Chondrocyte (in vitro differentiated cells): Measurements from ENCODE around the gene C1QTNF7. TPM values are rescaled to one million over a fixed set of nuclear protein-coding genes. Genes with fewer than 3 reads are reported as not detected.
A peak's percentile ranks its signal among the peaks of the same experiment; 100 is the strongest.

ENCODE experiments used
- DNase-seq: peaks from one replicate; pipeline ENCODE4 v3.0.0; 2021; ENCODE audit warnings: mixed read lengths, low spot score
- H3K27ac Mint-ChIP-seq: one replicate; pipeline ENCODE4 v1.8.0; 2021; ENCODE audit warnings: mild to moderate bottlenecking, moderate library complexity, mixed read lengths; ENCODE audit not compliant: unreplicated experiment
- H3K27me3 Mint-ChIP-seq: 2 replicates; pipeline ENCODE4 v1.8.0; 2021; ENCODE audit warnings: low read depth, mixed read lengths
- H3K36me3 Mint-ChIP-seq: 2 replicates; pipeline ENCODE4 v1.8.0; 2021; ENCODE audit warnings: low read depth, mixed read lengths
- H3K4me1 Mint-ChIP-seq: 2 replicates; pipeline ENCODE4 v1.8.0; 2021; ENCODE audit warnings: low read depth, mild to moderate bottlenecking, mixed read lengths
- H3K4me3 Mint-ChIP-seq: one replicate; pipeline ENCODE4 v1.8.0; 2021; ENCODE audit warnings: mild to moderate bottlenecking, moderate library complexity, mixed read lengths; ENCODE audit not compliant: unreplicated experiment
- H3K9me3 Mint-ChIP-seq: 2 replicates; pipeline ENCODE4 v1.8.0; 2021; ENCODE audit warnings: low read depth, mixed read lengths
- CTCF ChIP-seq: fragments of 200-600 bp; sonication (generic); IDR thresholded peaks from 2 replicates; pipeline ENCODE4 v1.5.0; 2021; ENCODE audit warnings: antibody characterized with exemption, mild to moderate bottlenecking, moderate library complexity
- total RNA-seq: library from RNA; stranded (reverse); gene quantifications from 3 replicates; pipeline ENCODE4 v1.2.1, GENCODE V29; 2021

Gene C1QTNF7
- total RNA-seq, 1 donor from 2014 or later, result 1.0 TPM

- H3K4me1 Mint-ChIP-seq, result peaks cover 59% of the 10 kb centered on the region
- H3K9me3 Mint-ChIP-seq, result no peaks in the 10 kb centered on the region
- no peak for TF ChIP-seq CTCF
- H3K27me3 Mint-ChIP-seq, result no peaks in the 10 kb centered on the region
- peak overlapping the region; percentile 14 for H3K27ac Mint-ChIP-seq
- H3K4me3 Mint-ChIP-seq, result no peak overlapping the region
- H3K36me3 Mint-ChIP-seq, result no peaks in the 10 kb centered on the region
- no peak for DNase-seq
Measured at GRCh38 chr4:15418956-15419355, 8.9 kb upstream of the C1QTNF7 start.

- Mint-ChIP-seq H3K27me3 (no peaks in the 10 kb centered on the region), H3K36me3 (no peaks in the 10 kb centered on the region), H3K27ac (peak overlapping the region; percentile 27), H3K4me1 (peaks cover 46% of the 10 kb centered on the region), H3K9me3 (no peaks in the 10 kb centered on the region), H3K4me3 (no peak overlapping the region)
- TF ChIP-seq CTCF, result peak; percentile 60
- no peak for DNase-seq
Measured at GRCh38 chr4:15420642-15421041, 7.2 kb upstream of the C1QTNF7 start.

- no peaks in the 10 kb centered on the region for H3K9me3 Mint-ChIP-seq
- H3K4me1 Mint-ChIP-seq, result peaks cover 42% of the 10 kb centered on the region
- no peaks in the 10 kb centered on the region for H3K27me3 Mint-ChIP-seq
Measured at GRCh38 chr4:15423285-15423711, 4.5 kb upstream of the C1QTNF7 start.

GRCh38 chr4:15425520-15425919 is 2.3 kb upstream of the C1QTNF7 start:
- Mint-ChIP-seq H3K4me3 (no peak overlapping the region), H3K27me3 (no peaks in the 10 kb centered on the region), H3K9me3 (no peaks in the 10 kb centered on the region), H3K36me3 (no peaks in the 10 kb centered on the region), H3K4me1 (peaks cover 23% of the 10 kb centered on the region), H3K27ac (no peak overlapping the region)
- no peak for TF ChIP-seq CTCF
- no peak for DNase-seq

More at GRCh38 chr4:15423285-15423711, 4.5 kb upstream of the C1QTNF7 start:
- Mint-ChIP-seq H3K4me3 (no peak overlapping the region), H3K27ac (no peak overlapping the region), H3K36me3 (no peaks in the 10 kb centered on the region)
- no peak for TF ChIP-seq CTCF
- no peak for DNase-seq

- H3K27ac Mint-ChIP-seq, result no peak overlapping the region
- no peaks in the 10 kb centered on the region for H3K36me3 Mint-ChIP-seq
- TF ChIP-seq CTCF, result no peak
- no peak for DNase-seq
- no peaks in the 10 kb centered on the region for H3K9me3 Mint-ChIP-seq
- H3K4me3 Mint-ChIP-seq, result no peak overlapping the region
- no peaks in the 10 kb centered on the region for H3K27me3 Mint-ChIP-seq
- peaks cover 17% of the 10 kb centered on the region for H3K4me1 Mint-ChIP-seq
Measured at GRCh38 chr4:15427161-15427560, 672 bp upstream of the C1QTNF7 start.
